GM19099 (cell line): ENCODE data around the gene TSPAN6.

Source experiments
- POLR2A ChIP-seq: IDR thresholded peaks from 3 replicates; pipeline ENCODE4 v1.6.1; 2011; ENCODE audit warnings: low read depth; ENCODE audit not compliant: insufficient read length; ENCODE audit errors: extremely low read depth

TSPAN6 gene

GRCh38 chrX:100654261-100654660 is 17.7 kb upstream of the TSPAN6 start:
- TF ChIP-seq POLR2A = no peak

- no peak for TF ChIP-seq POLR2A
These were observed 15.7 kb upstream of the TSPAN6 start for GRCh38 chrX:100652266-100652665.

GRCh38 chrX:100650841-100651240 is 14.2 kb upstream of the TSPAN6 start:
- no peak for TF ChIP-seq POLR2A

DNA sequence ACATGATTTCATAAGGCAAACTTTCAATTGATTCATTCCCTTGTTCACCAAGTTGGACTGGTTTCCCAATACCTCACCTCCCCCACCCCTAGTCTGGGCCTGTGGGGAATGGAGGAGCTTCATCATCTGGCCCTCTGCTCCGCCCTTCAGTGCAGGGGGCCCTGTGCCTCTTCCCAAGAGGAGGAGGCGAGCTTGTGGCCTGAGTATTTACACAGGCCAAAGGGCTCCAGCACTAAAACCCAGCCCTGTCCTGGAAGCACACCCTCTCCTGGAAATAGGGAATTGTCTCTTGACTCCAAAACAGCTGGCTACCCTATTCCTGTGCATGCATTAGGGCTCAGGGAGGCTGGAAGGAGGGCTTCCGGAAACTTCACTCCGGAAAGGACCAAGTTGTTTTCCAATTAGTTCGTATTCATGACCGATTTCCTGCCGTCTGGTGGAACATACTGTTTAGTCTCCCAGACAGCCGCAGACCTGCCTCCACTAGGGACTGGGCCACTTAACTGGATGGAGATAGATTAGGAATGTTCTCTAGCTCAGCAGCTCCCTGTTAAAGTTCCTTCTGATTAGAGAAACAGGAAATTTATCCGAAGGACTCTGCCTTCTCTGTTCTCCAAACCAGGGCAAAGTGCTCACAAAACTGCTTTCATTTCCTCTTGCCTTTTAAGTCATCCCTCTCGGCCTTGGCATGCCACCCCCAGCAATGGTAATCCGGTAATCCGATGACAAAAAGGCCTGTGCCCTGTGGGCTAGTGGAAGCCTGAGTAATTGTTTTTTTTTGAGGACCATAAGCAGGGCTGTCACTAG is 13.1 kb upstream of the TSPAN6 start:
- no peak for TF ChIP-seq POLR2A

GRCh38 chrX:100648458-100649417 is 12.1 kb upstream of the TSPAN6 start:
- TF ChIP-seq POLR2A = no peak

GRCh38 chrX:100647739-100648138 is 11.1 kb upstream of the TSPAN6 start:
- no peak for TF ChIP-seq POLR2A

DNA sequence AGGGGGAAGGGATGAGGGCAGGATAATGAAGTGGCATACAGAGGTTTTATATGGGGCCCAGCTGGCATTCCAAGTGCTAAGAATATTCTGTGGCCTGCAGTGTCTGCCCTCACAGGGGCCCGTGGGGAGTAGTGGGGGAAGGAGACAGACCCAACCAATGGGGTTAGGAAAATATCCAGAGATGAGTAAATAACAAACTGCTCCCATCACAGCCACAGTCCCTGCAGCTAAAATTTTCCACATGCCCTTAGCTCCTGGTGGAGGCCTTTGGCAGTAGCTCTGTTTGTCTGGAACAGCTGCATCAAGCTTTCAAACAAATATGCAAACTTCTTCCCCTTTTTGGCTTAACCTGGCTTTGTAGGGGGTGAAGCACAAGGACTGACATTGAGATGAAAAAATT is 10.5 kb upstream of the TSPAN6 start:
- TF ChIP-seq POLR2A = no peak

GRCh38 chrX:100645106-100645505 is 8.5 kb upstream of the TSPAN6 start:
- no peak for TF ChIP-seq POLR2A

DNA sequence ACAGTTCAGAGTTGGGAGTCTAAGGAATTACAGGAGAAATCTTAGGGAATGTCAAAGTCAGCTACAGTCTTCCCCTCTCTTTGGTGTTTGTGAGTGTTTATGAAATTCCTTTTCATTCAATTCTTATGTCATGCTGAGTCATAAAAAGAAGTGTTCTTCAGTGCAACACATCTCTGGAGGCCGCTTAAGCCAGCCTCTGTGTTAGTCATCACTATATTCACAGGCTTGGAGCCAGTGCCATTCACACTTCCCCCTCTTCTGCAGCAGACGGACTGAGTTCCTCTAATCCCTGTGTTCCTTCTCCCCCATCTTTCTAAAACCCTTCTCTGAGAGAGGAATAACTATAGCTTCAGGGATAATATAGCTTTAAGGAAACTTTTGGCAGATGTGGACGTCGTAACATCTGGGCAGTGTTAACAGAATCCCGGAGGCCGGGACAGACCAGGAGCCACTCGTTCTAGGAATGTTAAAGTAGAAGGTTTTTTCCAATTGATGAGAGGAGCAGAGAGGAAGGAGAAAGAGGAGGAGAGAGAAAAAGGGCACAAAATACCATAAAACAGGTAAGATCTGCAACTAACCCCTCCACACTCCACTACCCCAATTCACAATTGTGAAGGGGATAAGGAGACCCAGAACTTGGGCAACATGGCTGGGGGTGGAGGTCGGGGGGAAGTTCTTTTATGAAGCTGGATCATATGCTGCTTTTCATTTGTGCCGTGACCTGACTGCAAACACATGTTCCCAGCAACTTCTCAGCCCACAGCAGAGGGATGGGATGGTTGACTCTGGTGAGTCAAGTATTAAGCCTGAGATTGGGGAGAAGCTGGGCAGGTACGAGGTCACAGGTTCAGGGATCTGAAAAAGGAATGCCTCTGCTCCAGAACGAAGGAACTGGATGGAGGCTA is 7.6 kb upstream of the TSPAN6 start, which contains the start of gene SRPX2:
Gene SRPX2, plus strand, starts transcription at position 244 of the 905 bp plus-strand sequence. CDS start 2,124 bp downstream, outside the sequence.
- no peak for TF ChIP-seq POLR2A

GRCh38 chrX:100643212-100643611 is 6.6 kb upstream of the TSPAN6 start:
- no peak for TF ChIP-seq POLR2A

- no peak for TF ChIP-seq POLR2A
These were observed 5.7 kb upstream of the TSPAN6 start for GRCh38 chrX:100642290-100642689.

GRCh38 chrX:100635989-100636320 is 651 bp downstream of the TSPAN6 start:
- no peak for TF ChIP-seq POLR2A

DNA sequence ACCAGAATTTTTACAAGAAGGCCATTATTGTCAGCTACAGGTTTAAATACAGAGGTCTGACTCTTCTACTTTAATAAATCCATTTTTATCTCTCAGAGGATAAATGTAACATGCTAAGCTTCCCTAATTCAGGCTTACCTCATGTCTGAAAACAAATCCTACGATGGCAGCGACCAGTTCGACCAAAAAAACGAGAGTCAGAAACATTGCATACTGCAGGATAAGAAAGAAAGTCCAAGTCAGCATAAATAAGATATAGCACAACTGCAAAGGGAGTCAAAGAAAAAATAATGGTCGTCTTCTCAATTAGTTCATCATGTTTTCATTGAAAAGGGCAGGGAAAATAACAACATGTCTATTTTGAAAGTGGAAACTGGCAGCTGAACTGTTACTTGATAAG is 1.6 kb downstream of the TSPAN6 start:
- TF ChIP-seq POLR2A = no peak

GRCh38 chrX:100625985-100626491 is 10.6 kb downstream of the TSPAN6 start:
- no peak for TF ChIP-seq POLR2A
